Heart left ventricle (tissue), 13 donors: Measurements from ENCODE around the gene WDR17.
A peak's percentile ranks its signal among the peaks of the same experiment; 100 is the strongest.

Experiments used
- CTCF ChIP-seq, 12 donors: fragments of 200-600 bp; sonication (generic) in 4 of 12; IDR thresholded peaks; one replicate each; pipeline versions ENCODE4 v1.5.0 to v1.8.0; 2018 to 2022; ENCODE audit warnings: antibody characterized with exemption in 12 of 12, mild to moderate bottlenecking in 5 of 12
- POLR2A ChIP-seq, 2 donors: fragments of 450-650 bp; IDR thresholded peaks; one replicate each; pipeline ENCODE4 v1.6.1; 2017; ENCODE audit warnings: antibody characterized with exemption in 2 of 2, mild to moderate bottlenecking in 2 of 2, moderate library complexity in 2 of 2
- donor health status: ischemic (EF 13 %, LVEDD 7.1; RV severe dilation, severe dysfunction).
- donor health status: DM: no; HTN: yes; CAD: no.
- donor health status: DM: no; HTN: no; CAD: no.
- donor health status: ischemic (EF 25% LVEDD 6.9; RV normal size, moderate dysfunction).
- donor health status: ischemic (EF 25% LVEDD 5.7; RV mildly dilated, moderate dysfunction).
- donor health status: ischemic (EF 35%, LVEDD 5.7; RV mildly dilated, moderate dysfunction).
- donor health status: nonischemic (EF 11% LVEDD 7.7; RV severe dilation, severe dysfunction).
- donor health status: DM: yes; HTN: yes; CAD: no.
- donor health status: PGD.
- donor health status: ischemic (EF 29% LVEDD 5.4; RV normal size, mild dysfunction).
- donor health status: nonischemic (EF 23%, LVEDD 6.1; RV moderate dilation, normal function).

- peak; percentile 18 to 63 (median 48) for TF ChIP-seq CTCF (IDR thresholded peaks at IDR 0.05)
- TF ChIP-seq POLR2A (IDR thresholded peaks at IDR 0.05): no peak
Observed at GRCh38 chr4:176150356-176150682, 84.7 kb downstream of the WDR17 start.
